A673 (cell line): Measurements from ENCODE around the gene CD5L. TPM values are rescaled to one million over a fixed set of nuclear protein-coding genes. Genes with fewer than 3 reads are reported as not detected.

ENCODE experiments used
- BruUV-seq: library from RNA; stranded (reverse); fragments of 400-500 nt; replicated peaks from 2 replicates; lab custom pipeline; 2021; lab: Mats Ljungman, UMichigan
- CTCF ChIA-PET: fragments of 300-600 bp; sonication (Branson Sonifier 250); formaldehyde crosslinking; loops from one replicate; lab custom pipeline; 2022; ENCODE audit warnings: antibody characterized with exemption; lab: Charles Lee
- POLR2A ChIA-PET: fragments of 300-600 bp; sonication (Branson Sonifier 250); formaldehyde crosslinking; loops from one replicate; lab custom pipeline; 2022; ENCODE audit warnings: antibody characterized with exemption; ENCODE audit not compliant: low non-redundant PET; lab: Charles Lee
- DNase-seq: peaks from one replicate; pipeline ENCODE4 v3.0.0-alpha.2; 2015; ENCODE audit warnings: low spot score
- H3K27ac ChIP-seq: fragments of 200-600 bp; sonication (generic); 2 replicates; pipeline ENCODE4 v1.5.1; 2016; ENCODE audit warnings: mixed run types, low read depth, mild to moderate bottlenecking, mixed read lengths, antibody characterized with exemption, low read length; ENCODE audit not compliant: poor library complexity, severe bottlenecking
- H3K27me3 ChIP-seq: fragments of 200-600 bp; sonication (generic); replicated peaks from 2 replicates; pipeline ENCODE4 v1.6.1; 2017; ENCODE audit warnings: mixed run types, low read depth, mild to moderate bottlenecking, mixed read lengths, antibody characterized with exemption, low read length; ENCODE audit not compliant: insufficient read depth, poor library complexity
- H3K36me3 ChIP-seq: fragments of 200-600 bp; sonication (generic); 2 replicates; pipeline ENCODE4 v1.6.1; 2016; ENCODE audit warnings: mixed run types, mild to moderate bottlenecking, mixed read lengths, antibody characterized with exemption, low read length; ENCODE audit not compliant: insufficient read depth, poor library complexity, severe bottlenecking
- H3K4me1 ChIP-seq: fragments of 200-600 bp; sonication (generic); 2 replicates; pipeline ENCODE4 v1.6.1; 2017; ENCODE audit warnings: mixed run types, mild to moderate bottlenecking, mixed read lengths, antibody characterized with exemption, low read length; ENCODE audit not compliant: insufficient read depth, poor library complexity, severe bottlenecking
- H3K4me3 ChIP-seq: fragments of 200-600 bp; sonication (generic); 2 replicates; pipeline ENCODE4 v1.5.1; 2016; ENCODE audit warnings: low read depth, mixed run types, mild to moderate bottlenecking, mixed read lengths, low read length; ENCODE audit not compliant: poor library complexity, severe bottlenecking
- H3K9me3 ChIP-seq: fragments of 200-600 bp; sonication (generic); 2 replicates; pipeline ENCODE4 v1.6.1; 2016; ENCODE audit warnings: mixed run types, low read depth, mild to moderate bottlenecking, mixed read lengths, antibody characterized with exemption, low read length; ENCODE audit not compliant: poor library complexity, severe bottlenecking
- EZH2 ChIP-seq: fragments of 200-600 bp; sonication (generic); IDR thresholded peaks from 2 replicates; pipeline ENCODE4 v1.6.1; 2017; ENCODE audit warnings: borderline replicate concordance, low read depth, mild to moderate bottlenecking, mixed read lengths, antibody characterized with exemption, low read length; ENCODE audit not compliant: poor library complexity, severe bottlenecking
- intact Hi-C: fragments of 100-400 bp; cut with micrococcal nuclease; formaldehyde crosslinking; loops from one replicate; pipeline ENCODE4 v1.10.0; 2022; ENCODE audit not compliant: unreplicated experiment
- total RNA-seq: library from RNA; stranded (reverse); gene quantifications from 2 replicates; pipeline ENCODE4 v1.2.3, GENCODE V29; 2021
- TF ChIP-seq, protein P1 (sequence below): fragments of 300-800, 200-600 bp; sonication (generic); conservative IDR thresholded peaks from 2 replicates; pipeline ENCODE4 v1.5.1; 2017; ENCODE audit warnings: low read depth, mild to moderate bottlenecking, antibody characterized with exemption, low read length, moderate library complexity, mixed read lengths

The CD5L gene
- total RNA-seq, 1 experiment from 2014 or later: not detected

GRCh38 chr1:157838966-157839365 lies 2.6 kb downstream of the CD5L start:
- Histone ChIP-seq H3K36me3 (no peaks in the 10 kb centered on the region), H3K9me3 (no peaks in the 10 kb centered on the region), H3K27ac (no peak overlapping the region), H3K4me3 (no peak overlapping the region), H3K4me1 (no peaks in the 10 kb centered on the region), H3K27me3 (peaks cover 6% of the 10 kb centered on the region)
- no TSS peak for BruUV-seq
- CTCF ChIA-PET: no interaction called here
- POLR2A ChIA-PET: no interaction called here
- intact Hi-C loops: no loop called here
- DNase-seq: no peak
- no peak for TF ChIP-seq EZH2
- TF ChIP-seq, protein P1, sequence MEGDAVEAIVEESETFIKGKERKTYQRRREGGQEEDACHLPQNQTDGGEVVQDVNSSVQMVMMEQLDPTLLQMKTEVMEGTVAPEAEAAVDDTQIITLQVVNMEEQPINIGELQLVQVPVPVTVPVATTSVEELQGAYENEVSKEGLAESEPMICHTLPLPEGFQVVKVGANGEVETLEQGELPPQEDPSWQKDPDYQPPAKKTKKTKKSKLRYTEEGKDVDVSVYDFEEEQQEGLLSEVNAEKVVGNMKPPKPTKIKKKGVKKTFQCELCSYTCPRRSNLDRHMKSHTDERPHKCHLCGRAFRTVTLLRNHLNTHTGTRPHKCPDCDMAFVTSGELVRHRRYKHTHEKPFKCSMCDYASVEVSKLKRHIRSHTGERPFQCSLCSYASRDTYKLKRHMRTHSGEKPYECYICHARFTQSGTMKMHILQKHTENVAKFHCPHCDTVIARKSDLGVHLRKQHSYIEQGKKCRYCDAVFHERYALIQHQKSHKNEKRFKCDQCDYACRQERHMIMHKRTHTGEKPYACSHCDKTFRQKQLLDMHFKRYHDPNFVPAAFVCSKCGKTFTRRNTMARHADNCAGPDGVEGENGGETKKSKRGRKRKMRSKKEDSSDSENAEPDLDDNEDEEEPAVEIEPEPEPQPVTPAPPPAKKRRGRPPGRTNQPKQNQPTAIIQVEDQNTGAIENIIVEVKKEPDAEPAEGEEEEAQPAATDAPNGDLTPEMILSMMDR: no peak

GRCh38 chr1:157834430-157834829 lies 7.2 kb downstream of the CD5L start:
- no peak overlapping the region for H3K4me3 ChIP-seq
- TF ChIP-seq, protein P1: no peak
- no peak for TF ChIP-seq EZH2
- BruUV-seq: no TSS peak
- H3K9me3 ChIP-seq: no peaks in the 10 kb centered on the region
- no peaks in the 10 kb centered on the region for H3K4me1 ChIP-seq
- peaks cover 9% of the 10 kb centered on the region for H3K27me3 ChIP-seq
- H3K27ac ChIP-seq: no peak overlapping the region
- H3K36me3 ChIP-seq: no peaks in the 10 kb centered on the region
- ChIA-PET CTCF (no interaction called here), POLR2A (no interaction called here)
- intact Hi-C loops: no loop called here
- DNase-seq: no peak

DNA sequence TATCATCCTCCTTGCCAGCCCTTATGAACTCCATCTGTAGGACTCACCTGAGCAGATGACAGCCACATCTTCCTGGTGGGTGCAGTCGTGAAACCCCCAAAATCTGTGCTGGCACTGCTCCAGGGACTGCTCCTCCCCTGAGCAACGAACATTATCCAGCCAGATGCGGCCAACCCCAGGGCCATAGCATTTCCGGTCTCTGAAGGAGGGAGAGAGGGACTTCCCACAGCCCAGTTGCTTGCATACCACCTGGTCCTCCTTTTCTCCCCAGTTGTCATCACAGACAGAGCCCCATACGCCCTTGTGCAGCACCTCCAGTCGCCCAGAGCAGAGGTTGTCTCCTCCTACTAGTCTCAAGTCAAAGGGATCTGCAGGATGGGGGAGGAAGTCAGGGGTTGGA lies 8.5 kb downstream of the CD5L start:
- CTCF ChIA-PET: interaction anchor here (0.6 kb wide), 1 partner anchor 339 kb away, joined by 6 read pairs; no protein-coding TSS in a partner anchor
- TF ChIP-seq, protein P1: no peak
- no peak for TF ChIP-seq EZH2
- H3K27me3 ChIP-seq: peaks cover 9% of the 10 kb centered on the region
- H3K36me3 ChIP-seq: no peaks in the 10 kb centered on the region
- no peak for DNase-seq
- no peaks in the 10 kb centered on the region for H3K4me1 ChIP-seq
- no peak overlapping the region for H3K4me3 ChIP-seq
- H3K9me3 ChIP-seq: no peaks in the 10 kb centered on the region
- no TSS peak for BruUV-seq
- POLR2A ChIA-PET: no interaction called here
- intact Hi-C loops: no loop called here
- H3K27ac ChIP-seq: no peak overlapping the region
